IPS-NIHi7 (cell line): ENCODE measurements around the gene DDC.

Experiments used
- DNase-seq: peaks from one replicate; pipeline ENCODE4 v3.0.0; 2012; ENCODE audit warnings: mixed read lengths; ENCODE audit errors: extremely low spot score

DDC gene

DNA sequence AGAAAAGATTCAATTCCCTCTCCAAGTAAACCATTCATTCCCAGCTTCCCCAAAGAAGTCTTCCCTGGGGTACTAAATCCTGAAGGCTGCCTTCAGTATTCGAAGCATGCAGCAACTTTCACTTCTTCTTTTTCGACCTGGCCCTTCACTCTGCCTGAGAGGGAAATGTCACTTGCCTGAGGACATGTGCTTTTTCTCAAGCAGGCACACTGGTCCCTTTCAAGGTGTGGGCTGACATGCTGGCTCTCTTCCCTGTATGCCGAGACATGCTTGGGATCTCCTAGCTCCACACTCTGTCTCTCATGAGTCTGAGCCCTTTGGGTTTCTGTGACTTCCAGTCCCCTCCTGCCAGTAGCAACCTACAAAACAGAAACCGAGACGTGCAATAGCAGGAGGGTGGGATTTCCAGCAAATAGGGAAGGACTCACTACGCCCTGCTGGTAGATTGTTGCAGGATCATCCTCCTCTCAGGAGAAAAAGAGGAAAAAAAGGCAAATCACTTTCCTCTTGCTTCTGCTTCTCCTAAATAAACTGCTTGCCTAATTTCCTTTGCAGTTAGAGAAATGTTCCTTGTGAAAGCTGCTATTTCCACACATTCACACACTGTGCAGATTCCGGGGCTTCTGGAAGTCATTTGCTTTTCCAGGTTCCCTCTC, 148.6 kb downstream of the DDC start:
- DNase-seq = no peak

DNA sequence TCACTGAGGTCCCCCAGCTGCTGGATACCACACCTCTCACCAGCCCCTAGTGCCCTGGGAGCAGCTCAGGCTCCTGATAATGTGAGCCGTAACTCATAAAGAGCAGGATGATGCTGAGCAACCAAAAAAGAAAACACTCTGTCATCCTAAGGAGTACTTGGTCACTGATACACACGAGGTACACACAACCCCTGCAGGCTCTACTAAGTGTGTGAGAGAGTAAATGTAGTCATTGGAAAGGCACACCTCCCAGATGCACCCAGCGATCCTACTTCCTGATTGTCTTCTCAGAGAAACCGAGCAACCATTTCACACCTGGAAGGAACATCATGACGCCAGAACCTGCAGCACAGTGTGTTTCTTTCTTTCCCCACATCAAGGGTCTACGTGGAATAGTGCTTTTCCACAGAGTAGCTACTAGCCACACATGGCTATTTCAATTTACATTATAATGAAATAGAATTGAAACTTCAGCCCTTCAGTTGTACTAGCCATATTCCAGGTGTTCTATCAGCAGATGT, 149.3 kb downstream of the DDC start:
- no peak for DNase-seq

- no peak for DNase-seq
Observed at GRCh38 chr7:50413561-50413960, 151.6 kb downstream of the DDC start.

DNA sequence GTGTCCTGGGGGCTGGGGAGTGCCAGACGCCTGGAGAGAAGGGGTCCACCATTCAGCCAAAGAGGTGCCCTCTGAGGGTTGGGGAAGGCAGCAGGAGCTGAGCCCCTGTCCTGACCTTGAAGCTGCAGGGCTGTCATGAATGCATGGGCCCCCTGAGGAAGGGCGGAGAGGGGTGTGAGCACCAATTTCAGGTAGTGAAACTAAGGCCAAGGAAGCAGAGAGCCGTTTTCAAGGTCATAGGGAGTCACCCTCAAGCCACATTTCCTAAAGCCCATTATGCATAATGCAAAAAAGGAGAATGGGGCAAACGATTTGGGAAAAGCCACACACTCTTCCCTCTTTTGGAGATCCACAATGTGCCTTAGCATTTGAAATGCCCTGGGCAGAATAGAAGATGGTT, 152.2 kb downstream of the DDC start:
- no peak for DNase-seq

- no peak for DNase-seq
Observed at GRCh38 chr7:50411332-50411731, 153.9 kb downstream of the DDC start.

DNA sequence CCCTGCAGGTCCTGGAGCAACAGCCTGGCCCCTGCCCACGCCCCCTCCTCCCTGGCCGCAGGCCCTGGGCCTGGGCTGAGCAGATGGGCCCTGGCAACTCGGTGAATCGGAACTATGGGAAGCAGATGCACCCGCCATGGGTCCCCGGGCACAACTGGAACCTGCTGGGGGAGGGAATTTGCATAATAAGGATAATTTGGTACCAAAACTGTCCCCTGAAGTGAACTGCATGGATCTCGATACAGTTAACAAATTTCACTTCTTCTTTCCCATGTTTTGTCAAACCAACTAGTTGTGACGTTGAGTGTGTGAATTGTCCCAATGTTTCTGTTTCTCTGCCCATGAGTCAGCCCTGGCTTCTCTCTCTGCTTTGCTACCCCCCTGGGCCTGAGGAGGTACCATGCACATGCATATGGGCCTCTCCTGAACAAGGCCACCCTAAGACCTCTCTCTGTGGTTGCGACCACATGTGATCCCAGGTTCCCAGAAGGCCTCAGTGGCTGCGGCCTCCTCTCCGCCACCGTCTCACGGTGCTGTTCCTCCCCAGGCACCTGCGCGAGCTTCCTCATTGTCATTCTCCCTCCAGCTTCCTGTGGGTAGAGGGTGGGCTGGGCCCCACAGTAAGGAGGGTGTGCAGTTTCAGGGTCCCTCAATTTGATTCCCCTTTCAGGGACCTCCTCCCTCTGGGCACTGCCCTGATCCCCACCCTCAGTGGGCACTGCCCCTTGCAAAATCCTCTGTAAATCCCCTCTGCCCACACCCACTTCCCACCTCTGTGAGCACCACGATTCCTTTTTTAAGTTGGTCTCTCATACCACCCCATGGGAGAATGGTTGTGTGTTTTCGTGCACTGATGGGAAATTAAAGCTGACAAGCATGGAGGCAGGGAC, 155.1 kb downstream of the DDC start:
- DNase-seq = no peak
